ENCODE results near the gene SPRR3. TPM values are rescaled to one million over a fixed set of nuclear protein-coding genes. Genes with fewer than 3 reads are reported as not detected.
"Not testable (repeated sequence)": the region's sequence is repeated elsewhere in the genome, so short reads cannot be mapped to it uniquely, and the experiment has no call there.

The SPRR3 gene
- total RNA-seq, 1 donor from 2014 or later, result not detected

DNA sequence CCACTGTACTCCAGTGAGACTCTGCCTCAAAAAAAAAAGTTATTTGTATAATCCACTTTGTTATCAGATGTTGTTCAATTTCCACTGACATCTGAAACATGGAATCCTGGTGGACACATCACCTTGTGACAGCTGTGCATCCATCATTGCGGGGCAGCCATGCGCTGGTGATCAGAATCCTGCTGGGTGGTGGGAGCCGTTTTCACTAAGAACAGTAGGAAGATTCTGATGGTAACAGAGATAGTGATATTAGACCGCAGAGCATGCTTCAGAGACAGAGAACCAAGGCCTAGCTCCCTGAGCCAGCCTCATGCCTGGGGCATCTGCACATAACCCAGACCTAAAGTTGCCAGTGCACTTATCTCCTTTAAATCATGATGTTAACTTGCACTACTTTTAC, 3.1 kb upstream of the SPRR3 start:
- no peak for DNase-seq
- H3K36me3 Mint-ChIP-seq (ENCODE audit: low read depth), result no peaks in the 10 kb centered on the region
- no peak overlapping the region for H3K27ac Mint-ChIP-seq
- no peaks in the 10 kb centered on the region for H3K4me1 Mint-ChIP-seq
- H3K9me3 Mint-ChIP-seq, result no peaks in the 10 kb centered on the region
- intact Hi-C loops (cut with micrococcal nuclease), result no loop called here
- H3K27me3 Mint-ChIP-seq, result peaks cover 11% of the 10 kb centered on the region
- no peak overlapping the region for H3K4me3 Mint-ChIP-seq

DNA sequence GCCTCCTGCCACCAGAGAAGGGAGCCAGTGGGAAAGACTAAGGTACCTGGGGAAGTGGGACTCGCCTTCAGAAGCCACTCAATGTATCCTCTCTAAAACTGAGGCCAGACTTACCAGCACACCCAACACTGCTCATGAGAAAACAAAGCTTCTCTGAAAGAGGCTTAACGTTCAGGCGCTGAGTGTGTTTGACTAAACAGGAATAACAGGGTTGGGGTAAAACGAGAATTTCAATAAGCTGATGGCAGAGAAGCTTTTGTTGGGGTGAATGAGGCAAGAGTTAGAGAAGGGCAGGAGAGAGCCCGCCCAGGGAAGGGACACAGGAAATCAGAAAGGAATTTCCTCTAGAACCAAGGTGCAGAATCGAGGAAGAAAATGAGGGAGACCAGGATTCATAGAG, 1.7 kb upstream of the SPRR3 start:
- no peak for DNase-seq
- Mint-ChIP-seq H3K4me1 (no peaks in the 10 kb centered on the region), H3K9me3 (no peaks in the 10 kb centered on the region), H3K36me3 (ENCODE audit: low read depth) (no peaks in the 10 kb centered on the region), H3K27me3 (peaks cover 9% of the 10 kb centered on the region), H3K4me3 (no peak overlapping the region), H3K27ac (no peak overlapping the region)
- intact Hi-C loops (cut with micrococcal nuclease), result no loop called here

DNA sequence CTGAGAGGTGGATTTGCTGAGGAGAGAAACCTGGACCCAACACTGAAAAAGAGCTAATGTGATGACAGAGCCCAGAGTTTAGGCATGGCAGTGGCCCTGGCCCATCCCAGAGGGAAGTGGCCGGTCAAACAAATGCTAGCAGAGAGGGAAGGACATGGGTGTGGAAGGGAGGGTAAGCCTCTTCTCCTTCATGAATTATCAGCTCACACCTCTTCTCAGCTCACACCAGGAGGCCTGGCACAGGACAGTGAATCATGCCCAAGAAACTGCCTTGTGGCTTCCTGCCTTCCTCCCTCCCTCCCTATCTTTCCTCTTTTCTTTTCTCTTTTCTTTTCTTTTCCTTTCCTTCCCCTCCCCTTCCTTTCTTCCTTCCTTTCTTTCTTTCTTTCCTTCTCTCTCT, 1.3 kb upstream of the SPRR3 start:
- Mint-ChIP-seq H3K4me3 (no peak overlapping the region), H3K4me1 (no peaks in the 10 kb centered on the region), H3K9me3 (no peaks in the 10 kb centered on the region), H3K36me3 (ENCODE audit: low read depth) (no peaks in the 10 kb centered on the region), H3K27ac (no peak overlapping the region), H3K27me3 (peaks cover 9% of the 10 kb centered on the region)
- intact Hi-C loops (cut with micrococcal nuclease), result no loop called here
- no peak for DNase-seq

DNA sequence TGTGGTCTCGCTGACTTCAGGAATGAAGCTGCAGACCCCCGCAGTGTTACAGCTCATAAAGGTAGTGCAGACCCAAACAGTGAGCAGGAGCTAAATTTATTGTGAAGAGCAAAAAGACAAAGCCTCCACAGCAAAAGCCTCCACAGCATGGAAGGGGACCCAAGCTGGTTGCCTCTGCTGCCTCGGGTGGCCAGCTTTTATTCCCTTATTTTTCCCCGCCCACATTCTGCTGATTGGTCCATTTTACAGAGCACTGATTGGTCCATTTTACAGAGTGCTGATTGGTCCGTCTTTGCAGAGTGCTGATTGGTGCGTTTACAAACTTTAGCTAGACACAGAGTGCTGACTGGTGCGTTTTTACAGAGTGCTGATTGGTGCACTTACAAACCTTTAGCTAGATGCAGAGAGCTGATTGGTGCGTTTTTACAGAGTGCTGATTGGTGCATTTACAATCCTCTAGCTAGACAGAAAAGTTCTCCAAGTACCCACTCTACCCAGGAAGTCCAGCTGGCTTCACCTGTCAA, 9.7 kb downstream of the SPRR3 start:
- H3K9me3 Mint-ChIP-seq; intact Hi-C loops (cut with micrococcal nuclease); H3K27ac Mint-ChIP-seq; H3K4me1 Mint-ChIP-seq; H3K4me3 Mint-ChIP-seq; H3K27me3 Mint-ChIP-seq; DNase-seq; H3K36me3 Mint-ChIP-seq (ENCODE audit: low read depth): not testable (repeated sequence)

DNA sequence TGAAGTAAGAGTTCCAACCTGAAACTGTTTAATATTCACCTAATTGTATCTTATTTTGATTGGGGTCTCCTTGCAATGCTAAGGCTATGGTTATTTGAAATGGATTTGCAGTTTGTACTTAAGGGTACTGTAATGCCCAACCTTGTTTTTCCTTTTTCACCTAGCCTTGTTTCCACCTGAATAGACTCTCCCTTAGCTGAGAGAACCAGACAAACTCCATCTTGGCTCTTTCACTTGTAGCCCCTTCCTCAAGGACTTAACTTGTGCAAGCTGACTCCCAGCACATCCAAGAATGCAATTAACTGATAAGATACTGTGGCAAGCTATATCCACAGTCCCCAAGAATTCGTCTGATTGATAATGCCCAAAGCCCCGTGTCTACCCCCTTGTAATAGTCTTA, 20.3 kb downstream of the SPRR3 start:
- H3K27ac Mint-ChIP-seq; intact Hi-C loops (cut with micrococcal nuclease); H3K36me3 Mint-ChIP-seq (ENCODE audit: low read depth); H3K4me1 Mint-ChIP-seq; DNase-seq; H3K9me3 Mint-ChIP-seq; H3K4me3 Mint-ChIP-seq: not testable (repeated sequence)
- peaks cover 12% of the 10 kb centered on the region for H3K27me3 Mint-ChIP-seq

DNA sequence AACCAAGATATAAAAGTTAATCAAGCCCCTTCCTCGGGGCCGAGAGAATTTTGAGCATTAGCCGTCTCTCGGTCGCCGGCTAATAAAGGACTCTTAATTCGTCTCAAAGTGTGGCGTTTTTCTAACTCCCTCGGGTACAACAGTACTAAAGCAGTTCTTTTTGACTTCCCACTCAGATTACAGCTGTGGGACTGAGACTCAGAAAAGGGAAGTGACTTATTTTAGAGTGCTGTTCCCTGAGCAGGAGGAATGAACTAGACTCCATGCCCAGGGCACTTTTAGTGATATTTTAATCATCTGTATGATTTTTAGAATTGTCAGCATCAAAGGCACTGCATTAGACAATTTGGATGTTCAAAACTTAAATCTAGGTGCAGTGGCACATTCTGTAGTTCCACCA, 20.8 kb downstream of the SPRR3 start:
- H3K27ac Mint-ChIP-seq; intact Hi-C loops (cut with micrococcal nuclease); H3K4me1 Mint-ChIP-seq; H3K4me3 Mint-ChIP-seq; DNase-seq; H3K36me3 Mint-ChIP-seq (ENCODE audit: low read depth); H3K9me3 Mint-ChIP-seq: not testable (repeated sequence)
- peaks cover 12% of the 10 kb centered on the region for H3K27me3 Mint-ChIP-seq

DNA sequence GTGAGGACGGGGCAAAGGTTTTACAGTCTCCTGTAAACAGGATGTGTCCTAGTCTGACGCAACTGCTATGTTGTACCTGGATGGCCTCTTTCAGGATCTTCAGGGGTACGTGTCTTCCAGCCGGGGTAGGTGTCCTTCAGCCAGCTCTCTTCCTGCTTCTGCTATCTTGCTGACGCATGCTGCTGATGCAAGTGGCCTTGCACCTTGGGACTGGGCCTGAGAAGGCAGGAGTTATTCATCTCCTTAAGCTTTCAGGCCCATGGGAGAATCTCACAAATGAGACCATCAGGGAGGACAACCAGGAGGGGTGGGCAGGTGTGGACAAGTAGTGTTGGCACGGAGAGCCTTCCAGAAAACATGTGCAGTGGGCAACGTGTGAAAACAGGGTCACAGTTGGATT, 21.6 kb downstream of the SPRR3 start:
- H3K27me3 Mint-ChIP-seq, result peaks cover 12% of the 10 kb centered on the region
- no peaks in the 10 kb centered on the region for H3K4me1 Mint-ChIP-seq
- H3K36me3 Mint-ChIP-seq (ENCODE audit: low read depth), result no peaks in the 10 kb centered on the region
- H3K4me3 Mint-ChIP-seq, result no peak overlapping the region
- no peak for DNase-seq
- intact Hi-C loops (cut with micrococcal nuclease), result no loop called here
- no peak overlapping the region for H3K27ac Mint-ChIP-seq
- no peaks in the 10 kb centered on the region for H3K9me3 Mint-ChIP-seq

DNA sequence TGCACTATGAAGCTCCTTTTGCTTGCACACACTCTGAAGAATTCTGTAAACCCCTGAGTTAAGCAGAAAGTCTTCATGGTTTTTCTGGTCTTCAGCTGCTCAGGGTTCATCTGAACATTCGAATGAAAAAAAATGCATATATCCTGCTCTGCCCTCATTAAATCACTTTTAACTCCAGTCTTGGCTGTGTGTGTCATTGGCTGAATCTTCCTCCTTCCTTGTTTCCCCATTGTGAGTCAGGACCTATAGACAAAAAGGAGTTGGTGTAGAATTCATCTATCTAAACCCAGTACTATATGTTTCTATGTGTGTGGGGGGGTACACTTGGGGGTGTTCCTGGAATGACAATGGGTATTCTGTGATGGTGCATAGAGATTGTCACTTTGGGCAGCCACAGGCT, 22.9 kb downstream of the SPRR3 start:
- peaks cover 11% of the 10 kb centered on the region for H3K27me3 Mint-ChIP-seq

DNA sequence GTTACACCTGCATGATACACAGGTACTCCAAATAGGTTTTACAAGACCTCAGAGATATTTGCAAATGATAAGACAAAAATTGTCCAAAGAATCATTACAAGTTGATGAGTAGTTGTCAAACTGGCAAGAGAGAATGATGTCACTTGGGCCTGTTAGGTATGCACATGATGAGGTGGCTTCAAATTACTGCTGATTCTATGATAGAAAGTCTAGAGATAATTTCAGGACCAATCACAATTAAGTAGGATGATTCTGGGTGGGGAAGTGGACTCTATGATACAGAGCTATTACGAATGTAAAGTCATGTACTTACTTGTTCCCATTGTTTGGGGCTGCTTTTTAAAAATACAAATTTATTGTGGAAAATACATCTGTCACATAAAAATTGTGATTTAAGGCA, 24.2 kb downstream of the SPRR3 start:
- Mint-ChIP-seq H3K9me3 (no peaks in the 10 kb centered on the region), H3K27me3 (peaks cover 5% of the 10 kb centered on the region), H3K4me3 (no peak overlapping the region), H3K4me1 (no peaks in the 10 kb centered on the region), H3K36me3 (ENCODE audit: low read depth) (no peaks in the 10 kb centered on the region), H3K27ac (no peak overlapping the region)
- DNase-seq, result no peak
- intact Hi-C loops (cut with micrococcal nuclease), result no loop called here

More for the DNA sequence above, 22.9 kb downstream of the SPRR3 start:
- no peak for DNase-seq
- Mint-ChIP-seq H3K27ac (no peak overlapping the region), H3K4me3 (no peak overlapping the region), H3K9me3 (no peaks in the 10 kb centered on the region), H3K36me3 (ENCODE audit: low read depth) (no peaks in the 10 kb centered on the region), H3K4me1 (no peaks in the 10 kb centered on the region)
- intact Hi-C loops (cut with micrococcal nuclease), result no loop called here

DNA sequence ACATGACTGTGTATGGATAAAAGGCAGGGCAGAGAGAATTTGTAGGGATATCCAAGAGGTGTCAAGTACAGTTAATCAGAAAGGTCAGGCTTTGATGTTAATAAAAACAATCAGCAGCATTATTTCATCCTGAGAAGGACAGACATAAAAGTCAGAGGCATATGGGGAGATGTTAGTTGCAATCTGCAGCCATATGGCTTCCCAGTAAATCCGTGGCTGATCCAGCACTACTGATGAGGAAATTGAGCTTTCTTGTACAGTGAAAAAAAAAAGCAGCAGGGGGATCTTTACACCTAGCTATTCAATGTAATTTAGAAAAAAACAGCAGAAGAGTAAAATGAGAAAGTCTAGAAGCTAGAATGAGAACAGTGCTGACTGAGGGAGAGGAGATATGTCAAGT, 27.2 kb downstream of the SPRR3 start:
- no peaks in the 10 kb centered on the region for H3K36me3 Mint-ChIP-seq (ENCODE audit: low read depth)
- peaks cover 8% of the 10 kb centered on the region for H3K27me3 Mint-ChIP-seq
- H3K27ac Mint-ChIP-seq, result no peak overlapping the region
- H3K4me3 Mint-ChIP-seq, result no peak overlapping the region
- H3K4me1 Mint-ChIP-seq, result no peaks in the 10 kb centered on the region
- no peak for DNase-seq
- no peaks in the 10 kb centered on the region for H3K9me3 Mint-ChIP-seq
- intact Hi-C loops (cut with micrococcal nuclease), result no loop called here

DNA sequence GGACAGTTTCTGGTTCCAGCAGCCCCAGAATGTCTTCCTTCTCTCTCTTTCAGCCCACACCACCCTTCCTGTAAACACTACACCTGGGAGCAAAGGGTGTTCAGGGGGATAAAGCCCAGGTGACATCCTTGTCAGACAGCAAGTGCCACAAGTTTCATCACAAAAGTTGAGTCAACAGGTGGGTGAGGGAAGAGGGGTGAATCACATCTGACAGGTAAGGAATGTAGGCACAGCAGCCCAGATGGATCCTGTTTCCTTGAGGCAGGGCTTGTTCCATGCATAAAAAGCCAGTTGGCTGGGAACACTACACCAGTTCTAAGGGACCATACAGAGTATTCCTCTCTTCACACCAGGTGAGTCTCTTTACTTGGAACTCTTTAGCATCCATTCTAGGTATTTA, 29.3 kb downstream of the SPRR3 start, which contains the start of gene SPRR1B:
SPRR1B (plus strand) TSS at position 309 of the 400 bp plus-strand sequence. CDS start 1,143 bp downstream, outside the sequence.
- DNase-seq, result no peak
- Mint-ChIP-seq H3K4me1 (no peaks in the 10 kb centered on the region), H3K27me3 (peaks cover 7% of the 10 kb centered on the region), H3K36me3 (ENCODE audit: low read depth) (no peaks in the 10 kb centered on the region), H3K4me3 (no peak within 1 kb of the TSS), H3K27ac (no peak within 1 kb of the TSS), H3K9me3 (no peaks in the 10 kb centered on the region)
- intact Hi-C loops (cut with micrococcal nuclease), result no loop called here

DNA sequence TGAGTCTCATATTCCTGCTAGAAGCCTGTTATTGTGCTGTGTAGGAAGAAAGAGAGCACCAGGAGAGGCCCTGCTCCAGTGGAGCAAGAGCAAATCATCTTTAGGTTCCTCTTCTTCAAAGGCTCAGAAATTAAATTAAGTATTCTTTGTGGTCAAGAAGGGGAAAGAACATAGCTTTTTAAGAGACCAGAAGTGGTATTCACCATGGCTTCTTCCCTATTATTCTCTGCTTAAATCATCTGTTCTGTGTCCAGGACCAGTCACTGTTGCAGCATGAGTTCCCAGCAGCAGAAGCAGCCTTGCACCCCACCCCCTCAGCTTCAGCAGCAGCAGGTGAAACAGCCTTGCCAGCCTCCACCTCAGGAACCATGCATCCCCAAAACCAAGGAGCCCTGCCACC, 30.5 kb downstream of the SPRR3 start:
- Mint-ChIP-seq H3K27ac (no peak overlapping the region), H3K4me1 (no peaks in the 10 kb centered on the region), H3K9me3 (no peaks in the 10 kb centered on the region), H3K4me3 (no peak overlapping the region), H3K27me3 (peaks cover 7% of the 10 kb centered on the region), H3K36me3 (ENCODE audit: low read depth) (no peaks in the 10 kb centered on the region)
- DNase-seq, result no peak
- intact Hi-C loops (cut with micrococcal nuclease), result no loop called here

DNA sequence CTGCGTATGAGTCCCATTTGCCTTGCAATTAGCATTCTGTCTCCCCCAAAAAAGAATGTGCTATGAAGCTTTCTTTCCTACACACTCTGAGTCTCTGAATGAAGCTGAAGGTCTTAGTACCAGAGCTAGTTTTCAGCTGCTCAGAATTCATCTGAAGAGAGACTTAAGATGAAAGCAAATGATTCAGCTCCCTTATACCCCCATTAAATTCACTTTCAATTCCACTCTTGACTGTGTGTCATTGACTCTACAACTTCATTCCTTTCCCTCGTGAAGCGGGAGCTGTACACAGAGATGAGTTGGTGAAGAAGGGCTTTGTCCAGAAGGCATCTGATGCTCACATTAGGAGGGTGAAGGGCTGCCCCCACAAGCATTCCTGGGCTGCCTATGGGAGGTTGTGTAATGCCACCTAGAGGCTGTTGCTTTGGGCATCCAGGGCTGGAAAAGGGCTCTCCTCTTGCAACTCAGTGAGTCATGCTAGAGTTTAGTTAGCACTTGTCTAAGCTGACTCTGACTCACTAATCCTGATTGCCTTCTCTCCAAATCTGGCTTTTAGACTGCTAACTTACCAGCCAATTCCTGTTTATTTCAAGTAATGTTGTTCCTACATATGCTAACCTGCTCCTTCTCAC, 31.2 kb downstream of the SPRR3 start:
- Mint-ChIP-seq H3K36me3 (ENCODE audit: low read depth) (no peaks in the 10 kb centered on the region), H3K27ac (no peak overlapping the region), H3K4me1 (no peaks in the 10 kb centered on the region), H3K27me3 (peaks cover 8% of the 10 kb centered on the region), H3K9me3 (no peaks in the 10 kb centered on the region), H3K4me3 (no peak overlapping the region)
- no peak for DNase-seq
- intact Hi-C loops (cut with micrococcal nuclease), result no loop called here

DNA sequence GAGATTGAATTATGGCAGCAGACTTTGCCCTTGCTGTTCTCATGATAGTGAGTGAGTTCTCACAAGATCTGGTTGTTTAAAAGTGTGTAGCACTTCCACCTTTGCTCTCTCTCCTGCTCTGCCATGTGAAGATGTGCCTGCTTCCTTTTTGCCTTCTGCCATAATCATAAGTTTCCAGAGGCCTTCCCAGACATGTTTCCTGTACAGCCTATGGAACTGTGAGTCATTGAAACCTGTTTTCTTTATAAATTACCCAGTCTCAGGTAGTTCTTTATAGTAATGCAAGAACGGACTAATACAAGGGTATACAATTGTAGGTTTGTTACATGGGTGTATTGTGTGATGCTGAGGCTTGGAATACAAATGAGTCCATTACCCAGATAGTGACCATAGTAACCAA, 33.7 kb downstream of the SPRR3 start:
- Mint-ChIP-seq H3K27ac (no peak overlapping the region), H3K4me3 (no peak overlapping the region), H3K4me1 (no peaks in the 10 kb centered on the region), H3K9me3 (no peaks in the 10 kb centered on the region), H3K27me3 (peaks cover 10% of the 10 kb centered on the region), H3K36me3 (ENCODE audit: low read depth) (no peaks in the 10 kb centered on the region)
- no peak for DNase-seq
- intact Hi-C loops (cut with micrococcal nuclease), result no loop called here

All from activated CD4-positive, alpha-beta T cell treated with anti-CD3 and anti-CD28 coated beads, Interleukin-2, amount 10 ng/mL, durations not matched to agents 24 days and 14 days (primary cell).